Iris pigment epithelial cell (primary cell): ENCODE measurements around the gene FAM81A.
"Not testable (repeated sequence)": the region's sequence is repeated elsewhere in the genome, so short reads cannot be mapped to it uniquely, and the experiment has no call there.

ENCODE experiments used
- DNase-seq: peaks from one replicate; pipeline ENCODE4 v3.0.0-alpha.2; 2011; ENCODE audit warnings: low read depth

Gene FAM81A

DNA sequence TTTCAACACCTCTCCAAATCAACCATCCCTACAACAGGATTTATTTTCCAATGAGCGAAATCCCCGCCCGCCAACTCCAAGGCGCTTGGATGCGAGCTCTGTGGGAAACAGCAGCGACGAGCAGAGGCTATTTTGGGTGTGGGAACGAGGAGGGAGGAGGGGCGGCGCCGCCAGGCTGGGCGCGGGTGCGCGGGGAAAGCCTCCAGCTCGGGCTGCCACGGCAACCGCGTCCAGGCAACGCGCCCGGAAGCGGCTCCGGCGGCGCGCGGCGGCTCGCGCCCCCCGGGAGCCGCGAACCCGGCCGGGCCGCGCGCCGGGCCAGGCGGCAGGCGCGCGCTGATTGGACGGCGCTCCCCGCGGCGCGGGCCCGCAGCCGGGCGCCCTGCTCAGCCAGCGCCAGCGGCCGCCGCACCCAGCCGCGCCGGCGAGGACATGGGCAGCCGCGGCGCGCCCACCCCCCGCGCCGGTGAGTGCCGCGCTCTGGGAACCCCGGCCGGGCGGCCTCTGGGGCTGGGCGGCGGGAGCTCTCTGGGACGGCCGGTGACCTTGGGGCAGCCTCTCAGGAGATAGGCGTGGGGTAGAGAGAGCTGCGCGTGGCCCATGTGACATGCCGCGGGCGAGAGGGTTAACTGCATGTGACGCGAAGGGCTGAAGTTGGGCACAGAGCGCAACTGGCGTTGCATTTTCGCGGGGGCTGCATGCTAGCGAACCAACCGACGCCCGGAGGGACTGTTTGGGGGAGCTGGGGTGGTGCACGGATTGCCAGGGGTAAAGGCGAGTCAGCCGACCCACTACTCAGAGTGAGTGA is at the start of gene FAM81A:
Gene FAM81A, plus strand, starts transcription at position 370 of the 808 bp plus-strand sequence. CDS start 20,441 bp downstream, outside the sequence.
- peak; percentile 57 for DNase-seq

DNA sequence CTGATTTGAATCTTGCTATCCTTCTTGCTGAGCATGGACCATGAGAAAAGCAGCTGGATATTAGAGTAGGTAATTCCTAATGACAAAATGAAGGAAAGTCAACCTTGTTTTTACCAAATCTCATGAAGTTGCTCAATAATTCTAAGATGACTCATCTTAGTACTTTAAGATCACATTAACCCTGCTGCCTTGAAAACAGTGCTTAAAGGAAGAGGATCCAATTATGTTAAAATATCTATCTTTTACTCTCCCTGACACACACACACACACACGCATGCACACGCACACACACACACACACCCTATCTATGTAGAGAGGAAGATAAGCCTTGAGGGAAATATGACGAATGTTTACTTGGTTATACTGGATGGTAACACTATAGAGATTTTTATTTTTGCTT is 49.3 kb upstream of the FAM81A start:
- DNase-seq: peak; percentile 76

DNA sequence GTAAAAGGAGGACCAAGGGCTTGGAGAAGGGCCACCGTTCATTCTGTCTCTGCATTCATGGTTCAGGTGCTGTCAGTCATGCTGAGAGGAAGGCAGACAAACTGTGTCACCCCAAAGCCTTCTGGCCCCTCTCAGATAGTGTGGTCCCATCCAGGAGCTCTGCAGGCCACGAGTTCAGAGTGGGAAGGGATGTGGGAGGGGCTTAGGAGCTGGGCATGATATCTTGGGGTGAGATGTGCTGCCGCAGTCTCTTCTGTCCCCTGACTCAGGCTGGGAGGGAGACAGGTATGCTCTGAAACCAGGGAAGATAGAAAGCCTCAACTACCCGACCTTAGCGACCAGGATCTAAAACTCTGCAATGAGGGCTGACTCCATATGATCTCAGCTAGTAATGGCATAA is 45.7 kb upstream of the FAM81A start:
- no peak for DNase-seq

DNA sequence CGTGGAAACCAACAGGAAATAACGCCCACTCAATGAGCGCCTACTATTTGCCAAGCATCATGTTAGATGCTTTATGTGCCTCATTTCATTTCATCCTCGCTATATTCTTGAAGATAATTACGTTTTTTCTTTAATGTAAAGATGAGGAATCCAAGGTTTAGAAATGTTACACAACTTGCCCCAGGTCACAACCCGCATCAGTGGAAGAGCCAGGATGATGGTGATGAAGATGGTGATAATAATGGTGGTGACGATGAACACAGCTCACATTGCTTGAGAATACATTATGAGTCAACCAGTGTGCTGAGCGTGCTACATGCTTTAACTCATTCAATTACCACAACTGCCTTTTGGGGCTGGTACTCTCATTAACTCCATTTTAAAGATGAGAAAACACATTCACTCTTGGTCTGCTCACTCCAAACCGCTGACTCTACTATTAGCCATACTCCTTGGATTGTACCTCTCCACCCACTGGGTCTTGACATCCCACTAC is 43.8 kb upstream of the FAM81A start:
- no peak for DNase-seq

DNA sequence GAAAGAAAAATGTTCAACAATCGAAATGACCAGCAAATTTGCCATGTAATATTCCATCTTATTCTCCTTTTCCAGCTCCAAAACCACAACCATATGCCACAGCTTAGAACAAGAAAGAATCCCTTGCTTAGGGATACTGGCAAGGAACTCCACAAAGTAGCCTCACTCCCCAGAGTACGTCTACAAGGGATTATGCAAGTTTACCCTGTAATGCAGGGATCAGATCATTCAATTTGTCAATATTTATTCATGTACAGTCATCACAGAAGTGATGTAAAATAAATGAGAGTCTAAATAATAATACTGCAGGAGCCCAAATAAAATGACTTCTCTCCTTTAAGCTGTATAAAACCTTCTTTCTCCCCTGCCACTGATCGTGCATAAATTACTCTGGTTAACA is 41.8 kb upstream of the FAM81A start:
- no peak for DNase-seq

DNA sequence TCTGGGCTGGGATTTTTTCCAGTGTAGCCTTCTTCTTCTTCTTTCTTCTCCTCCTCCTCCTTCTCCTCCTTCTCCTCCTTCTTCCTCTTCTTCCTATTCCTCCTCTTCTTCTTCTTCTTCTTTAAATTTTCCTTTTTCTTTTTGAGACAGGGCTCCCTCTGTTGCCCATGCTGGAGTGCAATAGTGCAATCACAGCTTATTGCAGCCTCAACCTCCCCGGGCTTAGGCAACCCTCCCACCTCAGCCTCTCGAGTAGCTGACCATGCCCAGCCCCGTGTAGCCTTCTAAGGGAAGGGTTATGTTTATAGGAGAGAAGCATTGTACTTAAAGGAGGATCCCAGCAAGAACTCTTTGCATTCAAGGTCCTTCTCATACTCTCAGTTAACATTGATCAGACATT is 41.3 kb upstream of the FAM81A start:
- DNase-seq: peak; percentile 4

DNA sequence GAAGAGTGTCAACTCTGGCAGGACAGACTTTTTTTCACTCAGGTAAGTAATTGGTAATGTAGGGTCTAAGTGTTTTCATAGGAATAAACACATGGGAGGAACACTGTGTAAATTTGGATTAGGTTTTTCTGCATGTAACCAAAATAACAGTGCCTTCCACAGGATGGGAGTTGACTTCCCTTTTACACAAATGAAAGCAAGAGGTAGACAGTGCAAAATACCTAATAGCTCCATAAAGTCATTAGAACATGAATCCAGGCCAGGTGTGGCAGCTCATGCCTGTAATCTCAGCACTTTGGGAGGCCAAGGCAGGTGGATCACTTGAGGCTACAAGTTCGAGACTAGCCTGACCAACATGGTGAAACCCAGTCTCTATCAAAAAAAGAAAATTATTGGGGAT is 39.8 kb upstream of the FAM81A start:
- DNase-seq: no peak

DNA sequence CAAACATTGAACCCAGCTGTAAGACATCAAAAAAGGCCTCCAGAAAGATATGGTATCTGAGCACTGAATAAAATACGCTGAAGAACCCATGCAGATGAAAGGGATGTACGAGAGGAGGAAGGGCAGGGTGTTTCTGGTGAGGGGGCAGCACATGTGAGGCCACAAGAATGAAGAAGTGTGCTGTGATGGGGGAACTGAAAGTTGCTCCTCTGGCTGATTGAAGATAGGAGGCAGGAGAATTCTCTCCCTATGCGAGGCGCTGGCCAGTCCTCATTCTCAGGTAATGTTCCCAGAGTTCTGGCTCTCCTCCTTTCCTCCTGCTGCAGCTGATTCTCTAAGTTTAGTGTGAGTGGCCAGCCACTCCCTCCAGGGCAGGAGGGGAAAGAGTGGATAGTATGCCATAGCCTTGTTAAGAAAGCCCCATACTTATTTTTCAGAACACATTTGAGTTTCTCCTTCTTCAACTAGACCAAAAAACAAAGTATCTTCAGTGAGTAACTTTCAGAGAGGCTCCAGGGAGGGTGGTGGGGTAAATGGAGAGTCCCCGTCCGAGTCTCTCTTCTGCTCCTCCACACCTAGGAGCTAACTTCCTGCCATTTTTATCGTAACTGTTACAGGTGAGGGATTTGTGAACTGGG is 38.4 kb upstream of the FAM81A start:
- DNase-seq: no peak

DNA sequence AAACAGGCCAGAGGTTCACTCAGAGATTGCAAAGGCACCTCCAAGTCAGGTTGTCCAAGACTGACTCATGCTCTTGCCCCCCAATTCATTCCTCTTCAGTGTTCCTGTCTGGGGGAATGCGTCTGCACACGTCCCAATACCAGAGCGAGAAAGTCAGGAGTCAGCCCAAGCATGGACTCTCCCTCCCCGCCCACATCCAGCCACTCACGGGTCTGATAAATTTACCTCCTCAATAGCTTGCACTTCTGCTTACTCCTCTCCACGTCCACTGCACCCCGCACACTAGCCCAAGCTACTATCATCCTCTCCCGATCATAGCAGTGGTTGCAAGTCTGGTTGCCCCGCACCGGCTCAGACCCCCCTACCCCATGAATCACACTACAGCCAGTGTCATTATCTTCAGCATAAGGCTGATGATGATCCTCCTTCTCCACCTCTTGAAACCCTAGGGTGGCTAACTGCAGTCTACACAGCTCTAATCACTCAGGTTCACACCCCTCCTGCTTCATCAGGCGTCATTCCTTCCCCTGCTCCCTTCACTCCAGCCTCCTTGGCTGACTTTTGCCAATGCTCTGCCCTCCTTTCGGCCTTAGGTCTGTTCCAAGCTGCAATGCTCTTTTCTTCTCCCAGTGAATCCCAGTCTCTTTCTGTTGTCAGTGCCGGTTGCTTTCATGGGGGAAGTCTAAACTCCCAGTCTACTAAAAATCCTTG is 37.7 kb upstream of the FAM81A start:
- no peak for DNase-seq

DNA sequence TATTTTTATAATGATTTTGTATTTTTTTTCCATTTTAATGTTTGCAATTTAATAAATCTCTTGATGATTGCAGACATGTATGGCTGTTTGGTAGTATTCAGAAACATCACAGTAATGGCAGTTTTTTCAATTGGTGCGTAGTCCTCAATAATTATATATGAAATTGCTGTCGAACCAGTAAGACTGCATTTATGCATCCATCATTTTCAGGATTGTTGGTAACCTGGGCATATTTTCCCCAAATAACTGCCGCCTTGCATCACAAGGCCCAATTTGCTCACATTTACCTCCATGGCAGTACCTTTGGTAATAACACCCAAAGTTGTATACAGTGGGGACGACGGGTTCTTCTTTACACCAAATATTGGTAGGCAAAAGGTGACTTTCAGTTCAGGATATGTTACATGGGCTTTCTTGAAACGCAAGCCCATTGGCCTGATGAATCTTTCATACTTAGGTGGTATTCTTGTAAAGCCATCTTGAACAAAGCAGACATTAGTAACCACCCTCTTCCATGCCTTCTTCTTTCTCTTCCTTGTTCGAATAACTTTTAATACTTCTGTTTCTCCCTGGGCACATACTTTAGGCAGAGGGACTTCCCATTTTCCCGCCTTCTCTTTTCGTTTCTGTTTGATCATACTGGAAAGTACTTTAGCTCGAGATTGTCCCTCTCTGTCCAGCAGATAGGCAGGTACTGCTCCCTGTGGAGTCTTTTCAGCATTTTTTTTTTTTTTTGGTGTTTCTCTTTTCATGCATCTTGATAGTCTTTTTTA is 36.7 kb upstream of the FAM81A start:
- not testable (repeated sequence) for DNase-seq

DNA sequence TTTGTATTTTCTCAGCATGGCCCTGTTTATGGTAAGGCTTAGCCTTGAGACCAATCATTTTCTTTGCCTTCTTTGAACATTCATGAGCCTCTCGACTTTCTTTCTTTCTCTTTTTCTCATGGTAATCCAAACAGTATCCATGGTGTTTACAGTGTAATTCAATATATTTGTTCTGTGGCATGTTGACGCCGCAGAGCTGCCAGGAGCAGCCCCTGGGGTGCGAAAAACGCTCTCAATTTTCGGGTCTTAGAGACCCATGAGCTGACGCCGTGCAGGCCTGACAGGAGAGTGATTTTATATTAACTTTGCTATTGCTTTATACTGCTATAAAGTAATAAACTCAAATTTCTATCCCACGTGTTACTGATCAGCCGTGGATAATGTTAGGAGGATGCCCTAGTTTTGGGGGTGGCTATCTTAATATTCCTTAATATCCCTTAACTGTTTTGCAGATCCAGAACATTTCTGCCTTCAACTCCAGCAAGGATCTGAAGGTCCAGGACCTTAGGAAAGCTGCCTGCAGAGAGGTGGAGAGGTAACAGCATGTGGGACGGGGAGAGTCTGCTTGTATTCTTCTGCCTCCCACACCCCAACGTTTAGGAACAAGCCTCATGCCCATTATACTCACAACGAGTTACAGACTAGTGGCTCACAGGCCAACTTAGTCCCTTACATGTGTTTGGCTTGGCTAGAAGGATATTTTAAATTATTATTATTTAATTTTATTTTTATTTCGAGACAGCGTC is 36.0 kb upstream of the FAM81A start:
- no peak for DNase-seq

DNA sequence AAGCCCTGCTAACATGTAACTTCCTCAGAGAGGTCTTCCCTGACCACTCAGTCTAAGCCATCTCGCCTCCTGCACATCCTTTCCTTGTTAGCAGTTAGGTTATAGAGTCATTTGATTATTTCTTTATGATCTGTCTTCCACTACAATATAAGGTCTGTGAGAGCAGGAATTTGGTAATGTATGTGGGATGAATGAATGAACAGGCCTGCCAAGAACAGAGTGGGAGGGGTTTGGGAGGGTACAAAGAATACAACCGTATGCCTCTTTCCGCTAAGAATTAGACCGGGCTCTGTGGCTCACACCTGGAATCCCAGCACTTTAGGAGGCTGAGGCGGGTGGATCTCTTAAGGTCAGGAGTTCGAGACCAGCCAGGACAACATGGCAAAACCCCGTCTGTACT is 32.9 kb upstream of the FAM81A start:
- no peak for DNase-seq

DNA sequence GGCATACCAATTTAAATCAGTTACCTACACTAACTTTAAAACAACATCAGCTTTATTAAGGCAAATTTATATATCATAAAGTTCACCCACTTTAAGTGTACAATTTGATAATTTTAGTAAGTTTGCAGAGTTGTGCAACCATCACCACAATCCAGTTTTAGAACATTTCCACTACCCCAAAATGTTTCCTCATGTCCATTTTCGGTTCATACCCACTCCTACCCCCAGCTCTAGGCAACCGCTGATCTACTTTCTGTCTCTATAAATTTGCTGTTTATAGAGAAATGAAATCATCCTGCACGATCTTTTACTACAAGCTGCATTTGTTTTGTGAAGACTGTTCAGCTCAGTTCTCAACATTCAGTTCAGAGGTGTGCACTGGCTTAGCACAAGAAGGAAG is 31.5 kb upstream of the FAM81A start:
- no peak for DNase-seq

DNA sequence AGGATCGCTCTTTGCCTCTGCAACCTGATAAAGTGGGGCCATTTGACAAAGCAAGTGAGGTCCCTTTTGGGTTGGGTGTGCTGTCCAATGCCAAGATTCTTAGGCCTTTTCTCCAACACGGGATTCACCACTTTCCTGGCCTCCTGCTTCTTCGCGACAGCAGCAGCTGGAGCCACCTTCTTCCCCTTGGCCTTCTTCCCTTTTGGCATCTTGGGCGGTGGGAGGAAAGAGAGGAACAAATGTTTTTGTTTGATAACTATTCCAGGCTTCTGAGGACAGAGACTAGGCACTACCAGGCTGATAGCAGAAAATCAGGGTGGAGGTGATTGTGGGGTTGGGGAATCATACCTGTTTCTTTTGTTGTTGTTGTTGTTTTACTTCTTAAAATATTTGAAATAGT is 30.0 kb upstream of the FAM81A start:
- DNase-seq: no peak

DNA sequence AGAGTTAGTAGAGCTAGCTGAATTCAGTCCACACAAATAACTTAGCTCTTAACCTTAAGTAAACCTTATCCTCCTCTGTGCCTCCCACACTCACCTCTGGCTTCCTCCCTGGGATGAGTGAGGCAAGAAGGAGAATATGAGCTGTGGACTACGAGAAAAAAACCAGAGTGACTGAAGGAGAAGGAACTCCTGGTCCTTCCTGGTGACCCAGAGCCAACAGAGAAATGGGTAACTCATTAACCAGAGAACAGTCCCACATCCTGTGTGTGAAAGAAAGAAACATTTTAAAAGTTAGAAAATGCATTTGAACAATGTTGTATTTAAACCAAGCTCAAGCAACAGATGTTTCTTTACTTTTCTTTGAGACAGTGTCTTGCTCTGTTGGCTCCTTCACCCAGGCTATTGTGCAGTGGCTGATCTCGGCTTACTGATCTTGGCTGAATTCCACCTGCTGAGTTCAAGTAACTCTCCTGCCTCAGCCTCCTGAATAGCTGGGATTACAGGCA is 27.5 kb upstream of the FAM81A start:
- DNase-seq: peak; percentile 42

DNA sequence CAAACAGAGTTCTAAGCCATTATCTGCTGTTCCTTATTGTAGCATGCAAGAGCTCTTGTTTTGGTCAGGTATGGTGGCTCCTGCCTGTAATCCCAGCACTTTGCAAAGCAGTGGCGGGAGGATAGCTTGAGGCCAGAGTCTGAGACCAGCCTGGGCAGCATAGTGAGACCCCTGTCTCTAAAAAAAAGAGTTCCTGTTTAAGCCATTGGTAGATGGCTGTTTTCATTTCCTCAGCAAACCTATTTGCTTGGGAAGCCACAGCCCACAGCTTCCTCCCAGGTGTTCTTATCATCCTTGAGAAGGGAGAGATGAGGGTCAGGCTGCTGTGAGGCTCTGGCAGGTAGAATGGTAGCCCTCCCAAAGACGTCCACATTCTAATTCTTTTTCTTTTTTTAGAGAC is 24.4 kb upstream of the FAM81A start:
- no peak for DNase-seq

DNA sequence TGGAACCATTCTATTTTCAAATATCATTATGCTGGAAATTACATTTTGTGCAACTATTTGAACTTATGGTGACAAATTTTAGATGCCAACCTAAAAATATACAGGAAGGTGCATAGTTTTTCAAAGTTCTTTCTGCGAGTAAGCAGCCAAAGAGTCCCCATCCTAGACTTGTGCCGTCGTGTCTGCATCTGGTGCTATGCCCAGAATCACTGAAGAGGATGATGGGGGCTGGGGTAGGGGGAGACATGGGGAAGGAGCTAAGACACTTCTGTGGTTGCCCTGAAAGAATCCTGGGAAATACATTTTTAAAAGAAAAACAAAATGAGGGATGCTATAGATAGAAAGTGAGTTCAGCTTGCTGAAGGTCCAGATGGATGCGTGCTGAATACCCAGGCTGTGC is 21.2 kb upstream of the FAM81A start:
- DNase-seq: no peak

DNA sequence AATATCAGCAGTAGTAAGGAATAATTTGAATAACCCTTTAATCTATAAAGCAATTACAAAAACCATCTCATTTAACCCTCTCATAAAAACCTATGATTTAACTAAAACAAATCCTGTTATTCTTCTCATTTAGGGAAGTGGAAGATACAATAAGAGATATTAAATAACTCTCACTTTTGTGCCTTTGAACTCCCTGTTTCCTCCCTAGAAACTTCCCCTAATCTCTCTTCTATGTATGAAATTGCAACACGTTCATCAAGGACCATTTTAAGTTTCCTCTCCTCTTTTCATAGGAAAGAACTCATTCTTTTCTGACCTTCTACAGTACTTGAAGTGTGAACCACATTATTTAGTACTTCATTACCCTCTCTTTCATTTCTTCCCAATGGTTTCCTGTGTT is 18.8 kb upstream of the FAM81A start:
- DNase-seq: no peak

DNA sequence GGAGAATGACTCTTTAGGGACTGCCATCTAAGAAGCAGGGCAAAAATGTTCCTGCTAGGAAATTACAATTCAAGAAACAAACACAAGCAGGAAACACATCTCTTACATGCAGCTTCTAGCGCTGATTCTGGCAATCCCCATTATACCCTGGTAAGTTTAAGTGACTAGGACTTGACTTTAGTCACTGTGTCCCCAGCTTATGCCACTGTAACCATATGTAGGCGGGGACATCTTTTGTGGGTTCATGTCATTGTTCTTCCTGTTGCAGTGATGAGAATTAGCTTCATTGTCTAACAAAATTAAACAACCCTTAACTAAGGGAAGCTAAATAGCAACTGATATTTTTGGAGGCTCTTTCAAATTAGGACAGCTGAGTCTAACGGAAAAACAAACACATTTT is 17.9 kb upstream of the FAM81A start:
- no peak for DNase-seq

DNA sequence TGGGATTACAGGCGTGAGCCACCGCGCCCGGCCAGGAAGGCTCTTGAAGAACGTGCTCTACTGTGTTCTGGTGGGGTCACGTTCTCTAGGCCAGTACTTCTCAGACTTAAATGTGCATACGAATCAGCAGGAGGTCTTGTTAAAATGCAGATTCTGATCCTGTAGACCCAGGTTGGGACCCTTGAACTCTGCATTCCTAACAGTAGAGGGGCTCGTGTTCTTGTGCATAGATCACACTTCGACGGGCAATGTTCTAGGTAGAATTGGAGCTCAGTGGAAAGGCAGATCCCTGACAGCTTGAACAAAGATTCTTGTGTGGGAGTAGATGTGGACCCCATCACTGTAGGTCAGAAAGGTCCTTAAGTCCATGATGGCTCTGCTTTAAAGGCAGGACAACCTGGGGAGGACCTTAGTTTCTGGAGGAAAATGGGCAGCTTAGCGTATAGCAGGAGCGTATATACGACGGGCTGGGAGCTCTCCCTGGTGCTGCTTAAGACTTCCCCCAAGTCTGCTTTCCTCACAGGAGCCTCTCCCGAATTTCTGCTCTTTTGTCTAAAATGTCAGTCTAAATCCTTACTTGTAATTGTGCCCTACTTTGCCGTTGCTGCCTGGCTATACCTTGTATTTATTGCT is 16.9 kb upstream of the FAM81A start:
- DNase-seq: peak; percentile 63

DNA sequence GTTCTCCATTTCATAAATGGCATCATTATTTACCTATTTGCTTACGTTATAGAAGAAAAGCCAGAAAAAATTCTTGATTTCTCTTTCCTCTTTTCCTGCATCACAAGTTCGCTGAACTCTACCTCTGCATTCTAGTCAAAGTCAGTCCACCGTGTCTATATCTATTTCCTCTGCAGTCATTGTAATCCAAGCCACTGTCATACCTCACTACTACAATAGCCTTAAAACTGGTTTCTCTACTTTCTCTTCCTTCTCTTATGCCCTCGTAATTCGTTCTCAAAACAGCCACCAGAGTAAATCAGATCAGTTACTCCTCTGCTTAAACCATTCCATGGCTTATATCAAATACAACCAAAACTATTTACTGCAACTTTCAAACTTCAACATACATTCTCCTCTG is 13.4 kb upstream of the FAM81A start:
- DNase-seq: no peak
